WTC11 (cell line): Measurements from ENCODE around the gene WNT3A. TPM values are rescaled to one million over a fixed set of nuclear protein-coding genes. Genes with fewer than 3 reads are reported as not detected.

Source experiments
- ATAC-seq: fragments of 200-7000 bp; cut with Tn5 transposase; 2 replicates; pipeline ENCODE4 v1.10.0; 2021; ENCODE audit warnings: mild to moderate bottlenecking, moderate library complexity
- CTCF ChIA-PET: fragments of 300-600 bp; sonication (Branson Sonifier 250); formaldehyde crosslinking; loops from one replicate; lab custom pipeline; 2021; ENCODE audit warnings: antibody characterized with exemption; lab: Charles Lee
- POLR2A ChIA-PET: fragments of 350-600 bp; sonication (Branson Sonifier 250); formaldehyde crosslinking; loops from one replicate; lab custom pipeline; 2021; ENCODE audit warnings: antibody characterized with exemption; lab: Charles Lee
- DNase-seq: peaks from one replicate; pipeline ENCODE4 v3.0.0; 2021; ENCODE audit warnings: low spot score
- H3K27ac Mint-ChIP-seq: 2 replicates; pipeline ENCODE4 v1.8.0; 2021; ENCODE audit warnings: mixed read lengths
- H3K27me3 Mint-ChIP-seq: 2 replicates; pipeline ENCODE4 v1.8.0; 2021; ENCODE audit warnings: low read depth, mild to moderate bottlenecking, moderate library complexity, mixed read lengths
- H3K36me3 Mint-ChIP-seq: 2 replicates; pipeline ENCODE4 v1.8.0; 2021; ENCODE audit warnings: mixed read lengths
- H3K4me1 Mint-ChIP-seq: 2 replicates; pipeline ENCODE4 v1.8.0; 2022; ENCODE audit warnings: mixed read lengths
- H3K4me3 Mint-ChIP-seq: 2 replicates; pipeline ENCODE4 v1.8.0; 2021; ENCODE audit warnings: mild to moderate bottlenecking, moderate library complexity, mixed read lengths
- H3K9me3 Mint-ChIP-seq: 2 replicates; pipeline ENCODE4 v1.8.0; 2021; ENCODE audit warnings: mixed read lengths
- AR ChIP-seq: fragments of 250-450 bp; sonication (Bioruptor Pico); IDR thresholded peaks from 2 replicates; pipeline ENCODE4 v1.9.0; 2021; ENCODE audit warnings: mild to moderate bottlenecking
- ELF4 ChIP-seq: sonication (generic); formaldehyde crosslinking; IDR thresholded peaks from 2 replicates; pipeline ENCODE4 v1.8.1; 2022; ENCODE audit warnings: low read depth, mild to moderate bottlenecking, moderate library complexity, missing genetic modification reagents
- ESRRA ChIP-seq: sonication (generic); formaldehyde crosslinking; IDR thresholded peaks from 2 replicates; pipeline ENCODE4 v1.8.1; 2022; ENCODE audit warnings: mild to moderate bottlenecking, missing genetic modification reagents, borderline replicate concordance
- GTF2I ChIP-seq: fragments of 250-450 bp; sonication (Bioruptor Pico); conservative IDR thresholded peaks from 2 replicates; pipeline ENCODE4 v1.4.0; 2021; ENCODE audit warnings: mild to moderate bottlenecking
- KAT7 ChIP-seq: sonication (generic); formaldehyde crosslinking; IDR thresholded peaks from 2 replicates; pipeline ENCODE4 v1.8.1; 2023; ENCODE audit warnings: missing genetic modification reagents, mild to moderate bottlenecking, borderline replicate concordance
- MAX ChIP-seq: sonication (generic); formaldehyde crosslinking; IDR thresholded peaks from 2 replicates; pipeline ENCODE4 v1.8.0; 2022; ENCODE audit warnings: mild to moderate bottlenecking, missing genetic modification reagents
- ZNF263 ChIP-seq: sonication (generic); formaldehyde crosslinking; IDR thresholded peaks from 2 replicates; pipeline ENCODE4 v1.8.1; 2022; ENCODE audit warnings: low read depth, mild to moderate bottlenecking, moderate library complexity, missing genetic modification reagents
- ZNF423 ChIP-seq: fragments of 250-450 bp; sonication (Bioruptor Pico); IDR thresholded peaks from 2 replicates; pipeline ENCODE4 v2.1.2; 2022; ENCODE audit warnings: mild to moderate bottlenecking, moderate library complexity
- ZNF425 ChIP-seq: fragments of 250-450 bp; sonication (Bioruptor Pico); conservative IDR thresholded peaks from 2 replicates; pipeline ENCODE4 v1.9.0; 2021; ENCODE audit warnings: mild to moderate bottlenecking
- total RNA-seq: library from RNA; stranded (reverse); gene quantifications from 3 replicates; pipeline ENCODE4 v1.2.3, GENCODE V29; 2021
- TF ChIP-seq, protein P1 (sequence below): sonication (generic); formaldehyde crosslinking; IDR thresholded peaks from 2 replicates; pipeline ENCODE4 v1.8.1; 2023; ENCODE audit warnings: mild to moderate bottlenecking, moderate library complexity, missing genetic modification reagents
- TF ChIP-seq, protein P2 (sequence below): sonication (generic); formaldehyde crosslinking; IDR thresholded peaks from 2 replicates; pipeline ENCODE4 v1.8.0; 2023; ENCODE audit warnings: missing genetic modification reagents, mild to moderate bottlenecking, borderline replicate concordance

The WNT3A gene
- total RNA-seq, 1 experiment from 2014 or later = 0.17 TPM

GRCh38 chr1:228079601-228080263, 72.9 kb downstream of the WNT3A start:
- DNase-seq = no peak
- ChIA-PET POLR2A (no interaction called here), CTCF (interaction anchor here (1.5 to 4.7 kb wide), 2 partner anchors 75 to 80 kb away, joined by 4 to 38 read pairs; no protein-coding TSS in a partner anchor)
- H3K4me1 Mint-ChIP-seq = peaks cover 18% of the 10 kb centered on the region
- peaks cover 62% of the 10 kb centered on the region for H3K27me3 Mint-ChIP-seq
- no peaks in the 10 kb centered on the region for H3K9me3 Mint-ChIP-seq
- H3K27ac Mint-ChIP-seq = no peak overlapping the region
- peaks cover 10% of the 10 kb centered on the region for H3K36me3 Mint-ChIP-seq
- no peak overlapping the region for H3K4me3 Mint-ChIP-seq
- no peak for TF ChIP-seq ZNF263
- TF ChIP-seq KAT7 (CRISPR knock-in tag) = no peak
- TF ChIP-seq GTF2I (CRISPR knock-in tag) = 0 out of 2 replicates have a peak, but pooled peaks have one; percentile 47
- no peak for TF ChIP-seq ELF4 (CRISPR knock-in tag)
- TF ChIP-seq, protein P1, sequence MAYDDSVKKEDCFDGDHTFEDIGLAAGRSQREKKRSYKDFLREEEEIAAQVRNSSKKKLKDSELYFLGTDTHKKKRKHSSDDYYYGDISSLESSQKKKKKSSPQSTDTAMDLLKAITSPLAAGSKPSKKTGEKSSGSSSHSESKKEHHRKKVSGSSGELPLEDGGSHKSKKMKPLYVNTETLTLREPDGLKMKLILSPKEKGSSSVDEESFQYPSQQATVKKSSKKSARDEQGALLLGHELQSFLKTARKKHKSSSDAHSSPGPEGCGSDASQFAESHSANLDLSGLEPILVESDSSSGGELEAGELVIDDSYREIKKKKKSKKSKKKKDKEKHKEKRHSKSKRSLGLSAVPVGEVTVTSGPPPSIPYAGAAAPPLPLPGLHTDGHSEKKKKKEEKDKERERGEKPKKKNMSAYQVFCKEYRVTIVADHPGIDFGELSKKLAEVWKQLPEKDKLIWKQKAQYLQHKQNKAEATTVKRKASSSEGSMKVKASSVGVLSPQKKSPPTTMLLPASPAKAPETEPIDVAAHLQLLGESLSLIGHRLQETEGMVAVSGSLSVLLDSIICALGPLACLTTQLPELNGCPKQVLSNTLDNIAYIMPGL (CRISPR knock-in tag) = no peak
- no peak for TF ChIP-seq AR
- no peak for ATAC-seq

GRCh38 chr1:228081144-228081543, 74.3 kb downstream of the WNT3A start:
- POLR2A ChIA-PET = no interaction called here
- TF ChIP-seq, protein P2, sequence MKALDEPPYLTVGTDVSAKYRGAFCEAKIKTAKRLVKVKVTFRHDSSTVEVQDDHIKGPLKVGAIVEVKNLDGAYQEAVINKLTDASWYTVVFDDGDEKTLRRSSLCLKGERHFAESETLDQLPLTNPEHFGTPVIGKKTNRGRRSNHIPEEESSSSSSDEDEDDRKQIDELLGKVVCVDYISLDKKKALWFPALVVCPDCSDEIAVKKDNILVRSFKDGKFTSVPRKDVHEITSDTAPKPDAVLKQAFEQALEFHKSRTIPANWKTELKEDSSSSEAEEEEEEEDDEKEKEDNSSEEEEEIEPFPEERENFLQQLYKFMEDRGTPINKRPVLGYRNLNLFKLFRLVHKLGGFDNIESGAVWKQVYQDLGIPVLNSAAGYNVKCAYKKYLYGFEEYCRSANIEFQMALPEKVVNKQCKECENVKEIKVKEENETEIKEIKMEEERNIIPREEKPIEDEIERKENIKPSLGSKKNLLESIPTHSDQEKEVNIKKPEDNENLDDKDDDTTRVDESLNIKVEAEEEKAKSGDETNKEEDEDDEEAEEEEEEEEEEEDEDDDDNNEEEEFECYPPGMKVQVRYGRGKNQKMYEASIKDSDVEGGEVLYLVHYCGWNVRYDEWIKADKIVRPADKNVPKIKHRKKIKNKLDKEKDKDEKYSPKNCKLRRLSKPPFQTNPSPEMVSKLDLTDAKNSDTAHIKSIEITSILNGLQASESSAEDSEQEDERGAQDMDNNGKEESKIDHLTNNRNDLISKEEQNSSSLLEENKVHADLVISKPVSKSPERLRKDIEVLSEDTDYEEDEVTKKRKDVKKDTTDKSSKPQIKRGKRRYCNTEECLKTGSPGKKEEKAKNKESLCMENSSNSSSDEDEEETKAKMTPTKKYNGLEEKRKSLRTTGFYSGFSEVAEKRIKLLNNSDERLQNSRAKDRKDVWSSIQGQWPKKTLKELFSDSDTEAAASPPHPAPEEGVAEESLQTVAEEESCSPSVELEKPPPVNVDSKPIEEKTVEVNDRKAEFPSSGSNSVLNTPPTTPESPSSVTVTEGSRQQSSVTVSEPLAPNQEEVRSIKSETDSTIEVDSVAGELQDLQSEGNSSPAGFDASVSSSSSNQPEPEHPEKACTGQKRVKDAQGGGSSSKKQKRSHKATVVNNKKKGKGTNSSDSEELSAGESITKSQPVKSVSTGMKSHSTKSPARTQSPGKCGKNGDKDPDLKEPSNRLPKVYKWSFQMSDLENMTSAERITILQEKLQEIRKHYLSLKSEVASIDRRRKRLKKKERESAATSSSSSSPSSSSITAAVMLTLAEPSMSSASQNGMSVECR (CRISPR knock-in tag) = no peak
- TF ChIP-seq ZNF425 (no peak), ZNF423 (CRISPR knock-in tag) (no peak), AR (no peak), MAX (CRISPR knock-in tag) (no peak), ESRRA (CRISPR knock-in tag) (no peak)

More at GRCh38 chr1:228081144-228081543, 74.3 kb downstream of the WNT3A start:
- Mint-ChIP-seq H3K36me3 (peaks cover 10% of the 10 kb centered on the region), H3K4me3 (peak overlapping the region; percentile 70), H3K27me3 (peaks cover 48% of the 10 kb centered on the region), H3K27ac (no peak overlapping the region), H3K9me3 (no peaks in the 10 kb centered on the region), H3K4me1 (peaks cover 27% of the 10 kb centered on the region)
- DNase-seq (no peak), ATAC-seq (no peak)
- CTCF ChIA-PET = interaction anchor here (0.7 to 2.5 kb wide), 7 partner anchors 20 to 513 kb away, joined by 3 to 26 read pairs (median 3); no protein-coding TSS in a partner anchor
